HepG2 (cell line): Measurements from ENCODE around the gene CDKN1A. TPM values are rescaled to one million over a fixed set of nuclear protein-coding genes. Genes with fewer than 3 reads are reported as not detected.

ENCODE experiments used
- ATAC-seq: fragments of 200-7000 bp; cut with Tn5 transposase; 3 replicates; pipeline ENCODE4 v1.9.1; 2020; ENCODE audit warnings: mild to moderate bottlenecking, moderate library complexity
- BruUV-seq: library from RNA; stranded (reverse); fragments of 400-500 nt; replicated peaks from 2 replicates; lab custom pipeline; 2021; lab: Mats Ljungman, UMichigan
- CTCF ChIA-PET: fragments of 300-600 bp; formaldehyde crosslinking; extraction: SDS; loops from one replicate; lab custom pipeline; 2021; ENCODE audit warnings: low total read pairs, inconsistent platforms, low intra/inter-chr PET ratio; lab: Yijun Ruan, JAX
- POLR2A ChIA-PET: fragments of 350-600 bp; sonication (Branson Sonifier 250); formaldehyde crosslinking; loops from one replicate; lab custom pipeline; 2020; ENCODE audit warnings: antibody characterized with exemption, inconsistent platforms; lab: Yijun Ruan, JAX
- DNase-seq: peaks from one replicate; pipeline ENCODE4 v3.0.0-alpha.2; 2015; ENCODE audit warnings: low spot score
- FAIRE-seq: peaks from 3 replicates; lab custom pipeline; 2011; peaks lifted over from hg19 to GRCh38; lab: Jason Lieb, UNC
- H2AFZ ChIP-seq: one replicate; pipeline ENCODE4 v1.6.1; 2011; ENCODE audit warnings: low read length, inconsistent platforms
- H3K27ac ChIP-seq: fragments of 300-600 bp; 3 replicates; pipeline ENCODE4 v1.8.0; 2011; ENCODE audit warnings: mixed run types, mild to moderate bottlenecking, mixed read lengths, low read length, inconsistent platforms; ENCODE audit not compliant: insufficient read depth; ENCODE audit errors: extremely low read length
- H3K27me3 ChIP-seq, 2 experiments: fragments of 200-600 bp in 1 of 2; 2 replicates in 1 of 2; 3 replicates in 1 of 2; pipeline versions ENCODE4 v1.6.0 to v1.8.0; 2011; ENCODE audit warnings: low read length in 2 of 2, mild to moderate bottlenecking in 2 of 2, moderate library complexity in 2 of 2, inconsistent platforms in 1 of 2; ENCODE audit not compliant: insufficient read depth in 2 of 2, control insufficient read depth in 1 of 2
- H3K36me3 ChIP-seq, 2 experiments: fragments of 200-600 bp in 1 of 2; replicated peaks in 1 of 2; 2 replicates in 1 of 2; 3 replicates in 1 of 2; pipeline versions ENCODE4 v1.5.1 to v1.8.0; 2011; ENCODE audit warnings: low read length in 2 of 2, inconsistent platforms in 1 of 2; ENCODE audit not compliant: insufficient read depth in 2 of 2, control insufficient read depth in 1 of 2
- H3K4me1 ChIP-seq: 2 replicates; pipeline ENCODE4 v1.5.1; 2012; ENCODE audit warnings: low read length, inconsistent platforms; ENCODE audit not compliant: insufficient read depth
- H3K4me2 ChIP-seq: 2 replicates; pipeline ENCODE4 v1.6.0; 2011; ENCODE audit warnings: low read depth, low read length, inconsistent platforms
- H3K4me3 ChIP-seq, 3 experiments: fragments of 200-600 bp in 1 of 3; sonication (generic), shearing (Covaris generic) in 1 of 3; replicated peaks in 1 of 3; 2 replicates each; pipeline ENCODE4 v1.5.1; 2011 to 2016; ENCODE audit warnings: low read length in 3 of 3, inconsistent platforms in 2 of 3, low read depth in 2 of 3, mild to moderate bottlenecking in 2 of 3, control low read depth in 1 of 3, mixed read lengths in 1 of 3; ENCODE audit not compliant: insufficient read depth in 1 of 3
- H3K79me2 ChIP-seq: one replicate; pipeline ENCODE4 v1.6.1; 2011; ENCODE audit warnings: low read length, inconsistent platforms; ENCODE audit not compliant: insufficient read depth
- H3K9ac ChIP-seq: 2 replicates; pipeline ENCODE4 v1.6.0; 2011; ENCODE audit warnings: mild to moderate bottlenecking, low read depth, low read length, inconsistent platforms; ENCODE audit not compliant: insufficient read depth
- H3K9me3 ChIP-seq: 2 replicates; pipeline ENCODE4 v1.5.1; 2012; ENCODE audit warnings: mild to moderate bottlenecking, low read length
- H4K20me1 ChIP-seq: 2 replicates; pipeline ENCODE4 v1.6.0; 2011; ENCODE audit warnings: inconsistent platforms, mild to moderate bottlenecking, low read length, moderate library complexity; ENCODE audit not compliant: insufficient read depth
- E2F5 ChIP-seq: sonication (generic); formaldehyde crosslinking; conservative IDR thresholded peaks from 2 replicates; pipeline ENCODE4 v1.4.0; 2020; ENCODE audit warnings: missing genetic modification reagents
- ETS1 ChIP-seq: sonication (generic); formaldehyde crosslinking; IDR thresholded peaks from 2 replicates; pipeline ENCODE4 v1.4.0; 2020; ENCODE audit warnings: missing genetic modification reagents
- FOXK2 ChIP-seq: fragments of 450-650 bp; IDR thresholded peaks from 2 replicates; pipeline ENCODE4 v1.6.1; 2016
- FOXP1 ChIP-seq, 2 experiments: fragments of 450-650 bp in 1 of 2; IDR thresholded peaks; 2 replicates each; pipeline ENCODE4 v1.6.1; 2017 to 2018; ENCODE audit warnings: antibody characterized with exemption in 1 of 2
- GLI4 ChIP-seq: sonication (generic); formaldehyde crosslinking; IDR thresholded peaks from 2 replicates; pipeline ENCODE4 v1.5.1; 2020; ENCODE audit warnings: missing genetic modification reagents, mild to moderate bottlenecking, moderate library complexity, borderline replicate concordance
- MAFF ChIP-seq: IDR thresholded peaks from 2 replicates; pipeline ENCODE4 v1.6.1; 2011; ENCODE audit warnings: low read depth, low read length, improper control_type of control experiment
- NAIF1 ChIP-seq: sonication (generic); formaldehyde crosslinking; IDR thresholded peaks from 2 replicates; pipeline ENCODE4 v1.5.0; 2020; ENCODE audit warnings: mild to moderate bottlenecking, missing genetic modification reagents, borderline replicate concordance
- PHB2 ChIP-seq: fragments of 450-650 bp; IDR thresholded peaks from 2 replicates; pipeline ENCODE4 v1.6.1; 2018; ENCODE audit not compliant: partially characterized antibody
- RAD51 ChIP-seq: fragments of 450-650 bp; IDR thresholded peaks from 2 replicates; pipeline ENCODE4 v1.6.1; 2016; ENCODE audit warnings: borderline replicate concordance
- YEATS2 ChIP-seq: sonication (generic); formaldehyde crosslinking; IDR thresholded peaks from 2 replicates; pipeline ENCODE4 v1.4.0; 2020; ENCODE audit warnings: missing genetic modification reagents, borderline replicate concordance
- ZEB1 ChIP-seq: IDR thresholded peaks from 2 replicates; pipeline ENCODE4 v1.6.1; 2012; ENCODE audit warnings: mild to moderate bottlenecking, low read depth, inconsistent platforms; ENCODE audit not compliant: insufficient replicate concordance
- ZNF124 ChIP-seq: sonication (generic); formaldehyde crosslinking; IDR thresholded peaks from 2 replicates; pipeline ENCODE4 v1.4.0; 2020; ENCODE audit warnings: missing genetic modification reagents
- ZNF20 ChIP-seq: sonication (generic); formaldehyde crosslinking; IDR thresholded peaks from 2 replicates; pipeline ENCODE4 v1.4.0; 2020; ENCODE audit warnings: mild to moderate bottlenecking, moderate library complexity, missing genetic modification reagents
- ZNF292 ChIP-seq: sonication (generic); formaldehyde crosslinking; IDR thresholded peaks from 2 replicates; pipeline ENCODE4 v1.8.1; 2022; ENCODE audit warnings: mild to moderate bottlenecking, low read depth, missing genetic modification reagents, borderline replicate concordance
- ZNF34 ChIP-seq: sonication (generic); formaldehyde crosslinking; IDR thresholded peaks from 2 replicates; pipeline ENCODE4 v1.4.0; 2020; ENCODE audit warnings: mild to moderate bottlenecking, missing genetic modification reagents, borderline replicate concordance
- ZNF570 ChIP-seq: sonication (generic); formaldehyde crosslinking; IDR thresholded peaks from 2 replicates; pipeline ENCODE4 v1.4.0; 2020; ENCODE audit warnings: mild to moderate bottlenecking, missing genetic modification reagents, borderline replicate concordance
- ZNF749 ChIP-seq: sonication (generic); formaldehyde crosslinking; IDR thresholded peaks from 2 replicates; pipeline ENCODE4 v1.8.0; 2022; ENCODE audit warnings: mild to moderate bottlenecking, missing genetic modification reagents, moderate library complexity, borderline replicate concordance
- ZNF776 ChIP-seq: sonication (generic); formaldehyde crosslinking; IDR thresholded peaks from 2 replicates; pipeline ENCODE4 v1.4.0; 2020; ENCODE audit warnings: mild to moderate bottlenecking, missing genetic modification reagents
- ZNF850 ChIP-seq: sonication (generic); formaldehyde crosslinking; conservative IDR thresholded peaks from 2 replicates; pipeline ENCODE4 v1.9.0; 2021; ENCODE audit warnings: mild to moderate bottlenecking, missing genetic modification reagents
- WGBS: methylation state at CpG from one replicate; pipeline ENCODE4 v1.1.6; 2017; ENCODE audit warnings: low lambda C conversion rate; 5-methylcytosine and 5-hydroxymethylcytosine counted together
- in situ Hi-C: cut with HindIII; loops from 2 replicates; pipeline ENCODE4 v1.10.0; 2017; ENCODE audit warnings: low pct_unique_long_range_greater_than_20kb; ENCODE audit not compliant: extremely low pct_ligation_motif_present
- intact Hi-C: fragments of 100-400 bp; cut with micrococcal nuclease; formaldehyde crosslinking; loops from one replicate; pipeline ENCODE4 v1.10.0; 2022; ENCODE audit not compliant: unreplicated experiment
- polyA plus RNA-seq, 8 experiments: library from polyadenylated mRNA; depleted of rRNA in 3 of 8; stranded (reverse) in 7 of 8; unstranded in 1 of 8; fragments of >200 nt; fragmentation: Illumina TruSeq in 4 of 8; extraction: Trizol in 4 of 8; gene quantifications; 2 replicates each; pipeline versions ENCODE4 v1.2.1 to v1.2.3, GENCODE V29; 2011 to 2016; ENCODE audit warnings: low read depth in 4 of 8, missing spikeins in 1 of 8, mixed read lengths in 1 of 8; ENCODE audit not compliant: insufficient read depth in 1 of 8
- total RNA-seq, 5 experiments: library from RNA; depleted of rRNA; stranded (reverse); fragments of >200 nt; fragmentation: Illumina TruSeq; extraction: Trizol; gene quantifications; 2 replicates each; pipeline ENCODE4 v1.2.3, GENCODE V29; 2016; ENCODE audit warnings: low read depth in 1 of 5

The CDKN1A gene
- total and polyA plus RNA-seq, 2 of the 13 experiments (the other 11 are each of a cell fraction or from before 2014, with no cell fraction given): 60.7 to 92.1 TPM

- Histone ChIP-seq H3K36me3 (no peaks in the 10 kb centered on the region), H4K20me1 (peaks cover 3% of the 10 kb centered on the region; the same call in 1 of the 2 replicates), H3K9ac (no peak overlapping the region), H3K4me1 (peaks cover 7% of the 10 kb centered on the region), H3K4me3 (no peak overlapping the region), H3K4me2 (no peak overlapping the region), H3K9me3 (no peaks in the 10 kb centered on the region), H3K27ac (no peak overlapping the region), H3K79me2 (no peaks in the 10 kb centered on the region), H3K27me3 (peaks cover 13 to 59% of the 10 kb centered on the region in 2 experiments; a peak in 4 of 5 replicates), H2AFZ (no peak overlapping the region)
- ChIA-PET CTCF (no interaction called here), POLR2A (no interaction called here)
- TF ChIP-seq ETS1 (CRISPR knock-in tag) (no peak), GLI4 (CRISPR knock-in tag) (no peak), ZNF570 (CRISPR knock-in tag) (no peak), ZNF776 (CRISPR knock-in tag) (no peak), ZEB1 (no peak), ZNF850 (CRISPR knock-in tag) (no peak), ZNF124 (CRISPR knock-in tag) (no peak), PHB2 (no peak), E2F5 (CRISPR knock-in tag) (no peak), FOXP1 (IDR thresholded peaks at IDR 0.05) (no peak), FOXP1 (CRISPR knock-in tag; IDR thresholded peaks at IDR 0.05) (no peak), ZNF34 (CRISPR knock-in tag) (no peak), MAFF (no peak), NAIF1 (CRISPR knock-in tag) (no peak), RAD51 (no peak), FOXK2 (no peak), YEATS2 (no peak), ZNF292 (CRISPR knock-in tag) (no peak), ZNF749 (CRISPR knock-in tag) (no peak), ZNF20 (CRISPR knock-in tag) (no peak)
- 0% methylated on average over 3 of the region's 3 CpGs for WGBS
- no peak for DNase-seq
- intact Hi-C loops: no loop called here
- ATAC-seq: peak; percentile 9; the same call in 2 of the 3 replicates
- no TSS peak for BruUV-seq
- in situ Hi-C loops: no loop called here
- FAIRE-seq: no peak
Observed at GRCh38 chr6:36692220-36692619, 13.7 kb downstream of the CDKN1A start.
